ENCODE data around the gene MBLAC1. TPM values are rescaled to one million over a fixed set of nuclear protein-coding genes. Genes with fewer than 3 reads are reported as not detected.

The MBLAC1 gene
- total and polyA plus RNA-seq, 9 of the 15 experiments (the other 6 are each of a cell fraction or from before 2014, with no cell fraction given), result 0.03 to 3.1 (median 0.52) TPM

GRCh38 chr7:100142461-100142860 lies 15.7 kb downstream of the MBLAC1 start:
- WGBS (ENCODE audit: insufficient coverage, low coverage, missing lambda C conversion rate), result 17% methylated on average over 3 of the region's 3 CpGs
- ChIA-PET CTCF (ENCODE audit: low intra/inter-chr PET ratio) (interaction anchor here (0.6 kb wide), 1 partner anchor 12 kb away, joined by 3 read pairs; no protein-coding TSS in a partner anchor), POLR2A (interaction anchor here (0.6 to 2.1 kb wide), 3 partner anchors 10 to 567 kb away, joined by 3 to 6 read pairs (median 4); no protein-coding TSS in a partner anchor)
- TF ChIP-seq ZNF609 (CRISPR knock-in tag; IDR thresholded peaks at IDR 0.05; ENCODE audit: borderline replicate concordance), result no peak
- TF ChIP-seq MXD1 (CRISPR knock-in tag; IDR thresholded peaks at IDR 0.05; ENCODE audit: borderline replicate concordance, poor library complexity, severe bottlenecking), result no peak
- no peak for TF ChIP-seq POLR2AphosphoS5 (IDR thresholded peaks at IDR 0.05; ENCODE audit: control insufficient read depth, insufficient read depth, low read depth, low read length)
- TF ChIP-seq ZNF41 (CRISPR knock-in tag; conservative IDR thresholded peaks at IDR 0.05), result no peak
- no peak for TF ChIP-seq ZNF3 (CRISPR knock-in tag; IDR thresholded peaks at IDR 0.05)
- no peak for TF ChIP-seq EP300 (IDR thresholded peaks at IDR 0.05; ENCODE audit: low read length)

More at GRCh38 chr7:100142461-100142860, 15.7 kb downstream of the MBLAC1 start:
- in situ Hi-C loops (cut with MboI), result no loop called here
- peaks cover 11 to 18% of the 10 kb centered on the region in 2 experiments; a peak in 4 of 5 replicates for H3K27me3 ChIP-seq (ENCODE audit: control insufficient read depth in 2 of 2, insufficient read depth in 2 of 2, low read length in 2 of 2)
- no peaks in the 10 kb centered on the region for H3K9me3 ChIP-seq (replicated peaks; ENCODE audit: control insufficient read depth, insufficient read depth, low read depth, low read length)
- H3K36me3 ChIP-seq (ENCODE audit: control insufficient read depth, insufficient read depth, low read length), result no peaks in the 10 kb centered on the region
- H2AFZ ChIP-seq (ENCODE audit: low read depth, low read length), result no peak overlapping the region
- H3K4me3 ChIP-seq, result no peak overlapping the region
- H3K9me1 ChIP-seq (ENCODE audit: control insufficient read depth, insufficient read depth, low read length), result no peaks in the 10 kb centered on the region
- no peak overlapping the region for H3K4me2 ChIP-seq (ENCODE audit: insufficient read depth, low read length)
- ATAC-seq (no peak), DNase-seq (ENCODE audit: extremely low read depth in 1 of 4, low spot score in 3 of 4) (no peak), FAIRE-seq (no peak)
- H3K4me1 ChIP-seq (replicated peaks in 1 of 2; ENCODE audit: control insufficient read depth in 2 of 2, insufficient read depth in 2 of 2, low read length in 2 of 2), result no peaks in the 10 kb centered on the region
- intact Hi-C loops (cut with micrococcal nuclease), result no loop called here
- H4K20me1 ChIP-seq (replicated peaks; ENCODE audit: control insufficient read depth, insufficient read depth, low read length), result no peaks in the 10 kb centered on the region
- H3K9ac ChIP-seq (ENCODE audit: insufficient read depth in 1 of 2, low read depth in 2 of 2, low read length in 2 of 2), result no peak overlapping the region
- no peaks in the 10 kb centered on the region for H3K79me2 ChIP-seq (ENCODE audit: control insufficient read depth, insufficient read depth, low read length)
- no TSS peak for BruUV-seq (replicated peaks)
- no peak overlapping the region for H3K27ac ChIP-seq (ENCODE audit: extremely low read depth, low read depth, low read length)
